ENCODE data around the gene GTF2H1. TPM values are rescaled to one million over a fixed set of nuclear protein-coding genes. Genes with fewer than 3 reads are reported as not detected.
A peak's percentile ranks its signal among the peaks of the same experiment; 100 is the strongest.

The GTF2H1 gene
- total RNA-seq, 2 experiments from 2014 or later, result 61.1 to 63.2 TPM

DNA sequence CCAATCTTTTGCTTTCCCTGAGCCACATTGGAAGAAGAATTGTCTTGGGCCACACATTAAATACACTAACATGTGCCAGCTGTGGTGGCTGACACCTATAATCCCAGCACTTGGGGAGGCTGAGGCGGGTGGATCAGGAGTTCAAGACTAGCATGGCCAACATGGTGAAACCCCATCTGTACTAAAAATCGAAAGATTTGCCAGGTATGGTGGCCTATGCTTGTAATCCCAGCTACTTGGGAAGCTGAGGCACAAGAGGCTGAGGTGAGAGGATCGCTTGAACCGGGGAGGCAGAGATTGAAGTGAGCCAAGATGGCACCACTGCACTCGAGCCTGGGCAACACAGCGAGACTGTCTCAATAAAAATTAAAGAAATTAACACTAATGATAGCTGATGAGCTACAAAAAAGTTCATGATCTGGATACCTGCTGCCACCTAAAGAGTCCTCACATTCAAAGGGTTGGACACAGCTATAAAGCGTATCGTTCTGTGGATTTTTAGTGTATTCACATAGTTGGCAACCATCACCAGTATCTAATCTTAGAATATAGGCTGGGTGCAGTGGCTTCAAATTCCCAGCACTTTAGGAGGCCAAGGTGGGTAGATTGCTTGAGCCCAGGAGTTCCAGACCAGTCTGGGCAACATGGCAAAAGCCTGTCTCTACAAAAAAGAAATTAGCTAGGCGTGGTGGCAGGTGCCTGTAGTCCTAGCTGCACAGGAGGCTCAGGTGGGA lies 86.4 kb downstream of the GTF2H1 start:
- no peak for DNase-seq
- H3K4me1 Mint-ChIP-seq, result peaks cover 4% of the 10 kb centered on the region
- H3K4me3 Mint-ChIP-seq, result no peak overlapping the region
- no peaks in the 10 kb centered on the region for H3K27me3 Mint-ChIP-seq
- peaks cover 24% of the 10 kb centered on the region for H3K36me3 Mint-ChIP-seq
- no peaks in the 10 kb centered on the region for H3K9me3 Mint-ChIP-seq
- peak overlapping the region; percentile 51 for H3K27ac Mint-ChIP-seq

GRCh38 chr11:18416459-18416858 lies 94.1 kb downstream of the GTF2H1 start:
- no peaks in the 10 kb centered on the region for H3K27me3 Mint-ChIP-seq
- DNase-seq, result no peak
- no peaks in the 10 kb centered on the region for H3K36me3 Mint-ChIP-seq
- no peak overlapping the region for H3K27ac Mint-ChIP-seq
- H3K4me1 Mint-ChIP-seq, result peaks cover 4% of the 10 kb centered on the region
- H3K9me3 Mint-ChIP-seq, result no peaks in the 10 kb centered on the region
- no peak overlapping the region for H3K4me3 Mint-ChIP-seq

Other genes starting within 250 kb of the GTF2H1 start
- gene SAAL1, start 216.5 kb upstream of the GTF2H1 start, total RNA-seq, result 10 to 100 TPM; 52.2 to 52.4 TPM
- gene MRGPRX3, start 190.0 kb upstream of the GTF2H1 start, total RNA-seq, result not detected
- gene MRGPRX4, start 149.7 kb upstream of the GTF2H1 start, total RNA-seq, result not detected
- not detected for gene SAA4, start 85.8 kb upstream of the GTF2H1 start, total RNA-seq
- not detected for gene SAA2, start 73.9 kb upstream of the GTF2H1 start, total RNA-seq
- gene SAA1, start 56.3 kb upstream of the GTF2H1 start, total RNA-seq, result not detected
- gene HPS5, start 427 bp upstream of the GTF2H1 start, total RNA-seq, result 10 to 100 TPM; 14.1 to 15.9 TPM
- 1,000 to 10,000 TPM; 2,369 to 2,412 TPM for gene LDHA, start 72.0 kb downstream of the GTF2H1 start, total RNA-seq
- gene LDHC, start 89.8 kb downstream of the GTF2H1 start, total RNA-seq, result not detected
- not detected for gene LDHAL6A, start 133.3 kb downstream of the GTF2H1 start, total RNA-seq
- gene TSG101, start 204.4 kb downstream of the GTF2H1 start, total RNA-seq, result 10 to 100 TPM; 38.5 to 46.4 TPM

All from activated naive CD8-positive, alpha-beta T cell treated with anti-CD3 and anti-CD28 coated beads for 36 hours (primary cell).